Gastrocnemius medialis (tissue), 4 donors: ENCODE data around the gene RAB5IF.

ENCODE experiments used
- CTCF ChIP-seq, 5 experiments: fragments of 450-650 bp in 3 of 5; fragments of 200-600 bp in 2 of 5; sonication (generic) in 2 of 5; IDR thresholded peaks in 4 of 5; conservative IDR thresholded peaks in 1 of 5; 1 replicate in 4 of 5; 2 replicates in 1 of 5; pipeline ENCODE4 v1.5.1; 2016 to 2019; ENCODE audit warnings: antibody characterized with exemption in 5 of 5, mild to moderate bottlenecking in 3 of 5, moderate library complexity in 3 of 5
- POLR2A ChIP-seq, 2 donors: fragments of 450-650 bp; IDR thresholded peaks; one replicate each; pipeline ENCODE4 v1.6.1; 2017; ENCODE audit warnings: antibody characterized with exemption in 2 of 2, mild to moderate bottlenecking in 2 of 2, moderate library complexity in 2 of 2

GRCh38 chr20:36646678-36647077 lies 41.1 kb downstream of the RAB5IF start:
- TF ChIP-seq CTCF (IDR thresholded peaks at IDR 0.05 in 4 of 5, conservative IDR thresholded peaks at IDR 0.05 in 1 of 5) = no peak
- TF ChIP-seq POLR2A (IDR thresholded peaks at IDR 0.05) = no peak
